ENCODE measurements around the gene C1orf53.

GRCh38 chr1:197918807-197919345 is 16.4 kb downstream of the C1orf53 start:
- TF ChIP-seq YY1 (IDR thresholded peaks at IDR 0.05; ENCODE audit: low read depth, low read length), result no peak
- no peak for TF ChIP-seq SIN3A (conservative IDR thresholded peaks at IDR 0.05 in 1 of 2, IDR thresholded peaks at IDR 0.05 in 1 of 2; ENCODE audit: low read depth in 1 of 2, low read length in 2 of 2)
- TF ChIP-seq POLR2A (IDR thresholded peaks at IDR 0.05; ENCODE audit: control extremely low read depth in 1 of 2, low read depth in 2 of 2, low read length in 2 of 2), result no peak
- no peak for TF ChIP-seq POLR2AphosphoS5 (IDR thresholded peaks at IDR 0.05; ENCODE audit: low read depth, low read length)
- TF ChIP-seq BACH1 (IDR thresholded peaks at IDR 0.05; ENCODE audit: low read length), result no peak
- no peak for TF ChIP-seq TAF1 (IDR thresholded peaks at IDR 0.05; ENCODE audit: low read depth, low read length)
- TF ChIP-seq CTCF (IDR thresholded peaks at IDR 0.05; ENCODE audit: control extremely low read depth in 1 of 3, insufficient read depth in 1 of 3, low read depth in 1 of 3, low read length in 3 of 3), result no peak
- TF ChIP-seq ASH2L (IDR thresholded peaks at IDR 0.05; ENCODE audit: low read length), result no peak
- no peak for TF ChIP-seq EZH2 (IDR thresholded peaks at IDR 0.05; ENCODE audit: low read depth, low read length, severe bottlenecking)
- no peak for TF ChIP-seq CEBPB (IDR thresholded peaks at IDR 0.05; ENCODE audit: low read depth, low read length)
- no peak for TF ChIP-seq GTF2F1 (IDR thresholded peaks at IDR 0.05; ENCODE audit: borderline replicate concordance, low read depth, low read length)
- TF ChIP-seq RNF2 (IDR thresholded peaks at IDR 0.05; ENCODE audit: borderline replicate concordance, low read depth, low read length, missing control alignments, poor library complexity, severe bottlenecking), result peak; percentile 30
- TF ChIP-seq CREB1 (IDR thresholded peaks at IDR 0.05), result no peak
